ACC112 (cell line): ENCODE results near the gene TMEM9.

Experiments
- H2AFZ ChIP-seq: fragments of 200-600 bp; sonication (generic); one replicate; pipeline ENCODE4 v1.6.0; 2017; ENCODE audit warnings: antibody characterized with exemption, low read length; ENCODE audit not compliant: unreplicated experiment
- H3K27ac ChIP-seq: fragments of 200-600 bp; sonication (generic); 2 replicates; pipeline ENCODE4 v1.5.1; 2014; ENCODE audit warnings: low read depth, mild to moderate bottlenecking, antibody characterized with exemption, low read length, moderate library complexity
- H3K27me3 ChIP-seq: fragments of 200-600 bp; sonication (generic); 2 replicates; pipeline ENCODE4 v1.6.1; 2014; ENCODE audit warnings: mild to moderate bottlenecking, antibody characterized with exemption, low read length, moderate library complexity, mixed read lengths; ENCODE audit not compliant: insufficient read depth
- H3K36me3 ChIP-seq: fragments of 200-600 bp; sonication (generic); 2 replicates; pipeline ENCODE4 v1.6.1; 2016; ENCODE audit warnings: mild to moderate bottlenecking, antibody characterized with exemption, low read length, moderate library complexity, mixed read lengths; ENCODE audit not compliant: insufficient read depth
- H3K4me1 ChIP-seq: fragments of 200-600 bp; sonication (generic); one replicate; pipeline ENCODE4 v1.6.1; 2016; ENCODE audit warnings: low read length, mixed read lengths; ENCODE audit not compliant: insufficient read depth, unreplicated experiment, control insufficient read depth
- H3K4me3 ChIP-seq: fragments of 200-600 bp; sonication (generic); 2 replicates; pipeline ENCODE4 v1.5.1; 2014; ENCODE audit warnings: mild to moderate bottlenecking, low read depth, low read length
- H3K79me2 ChIP-seq: fragments of 200-600 bp; sonication (generic); one replicate; pipeline ENCODE4 v1.6.0; 2016; ENCODE audit warnings: low read length; ENCODE audit not compliant: control insufficient read depth, unreplicated experiment, insufficient read depth

Gene TMEM9

GRCh38 chr1:201173736-201174135 lies 19.5 kb upstream of the TMEM9 start:
- no peak overlapping the region for H3K27ac ChIP-seq
- peaks cover under 1% of the 10 kb centered on the region; the same call in 1 of the 2 replicates for H3K27me3 ChIP-seq
- no peaks in the 10 kb centered on the region for H3K79me2 ChIP-seq
- no peak overlapping the region for H3K4me3 ChIP-seq
- H3K4me1 ChIP-seq: peaks cover 5% of the 10 kb centered on the region
- no peak overlapping the region for H2AFZ ChIP-seq
- H3K36me3 ChIP-seq: no peaks in the 10 kb centered on the region

- no peak overlapping the region for H3K4me3 ChIP-seq
- H3K79me2 ChIP-seq: no peaks in the 10 kb centered on the region
- peaks cover 5% of the 10 kb centered on the region for H3K4me1 ChIP-seq
- no peaks in the 10 kb centered on the region for H3K27me3 ChIP-seq
- no peak overlapping the region for H3K27ac ChIP-seq
- H2AFZ ChIP-seq: no peak overlapping the region
- no peaks in the 10 kb centered on the region for H3K36me3 ChIP-seq
Measured at GRCh38 chr1:201172999-201173610, 18.8 kb upstream of the TMEM9 start.

- H2AFZ ChIP-seq: no peak overlapping the region
Measured at GRCh38 chr1:201172326-201172725, 18.1 kb upstream of the TMEM9 start.

GRCh38 chr1:201171063-201172036 lies 17.1 kb upstream of the TMEM9 start:
- peaks cover 5% of the 10 kb centered on the region for H3K4me1 ChIP-seq
- H3K4me3 ChIP-seq: peak overlapping the region; percentile 76
- H3K36me3 ChIP-seq: no peaks in the 10 kb centered on the region
- H3K27me3 ChIP-seq: no peaks in the 10 kb centered on the region
- no peaks in the 10 kb centered on the region for H3K79me2 ChIP-seq
- peak overlapping the region; percentile 75 for H2AFZ ChIP-seq
- no peak overlapping the region for H3K27ac ChIP-seq

More at GRCh38 chr1:201172326-201172725, 18.1 kb upstream of the TMEM9 start:
- H3K4me1 ChIP-seq: peaks cover 5% of the 10 kb centered on the region
- H3K79me2 ChIP-seq: no peaks in the 10 kb centered on the region
- no peaks in the 10 kb centered on the region for H3K36me3 ChIP-seq
- H3K27me3 ChIP-seq: no peaks in the 10 kb centered on the region
- no peak overlapping the region for H3K27ac ChIP-seq
- no peak overlapping the region for H3K4me3 ChIP-seq

- Histone ChIP-seq H3K4me1 (peaks cover 5% of the 10 kb centered on the region), H3K27ac (no peak overlapping the region), H3K27me3 (no peaks in the 10 kb centered on the region), H3K4me3 (peak overlapping the region; percentile 76), H3K36me3 (no peaks in the 10 kb centered on the region), H2AFZ (peak overlapping the region; percentile 75), H3K79me2 (no peaks in the 10 kb centered on the region)
Measured at GRCh38 chr1:201170533-201171062, 16.3 kb upstream of the TMEM9 start.

- Histone ChIP-seq H3K36me3 (no peaks in the 10 kb centered on the region), H3K4me1 (peaks cover 5% of the 10 kb centered on the region), H2AFZ (no peak overlapping the region), H3K27ac (no peak overlapping the region), H3K27me3 (no peaks in the 10 kb centered on the region), H3K4me3 (peak overlapping the region; percentile 15), H3K79me2 (no peaks in the 10 kb centered on the region)
Measured at GRCh38 chr1:201169971-201170532, 15.8 kb upstream of the TMEM9 start.

GRCh38 chr1:201169203-201169602 lies 14.9 kb upstream of the TMEM9 start:
- Histone ChIP-seq H3K36me3 (no peaks in the 10 kb centered on the region), H3K4me1 (peaks cover 5% of the 10 kb centered on the region), H3K27me3 (0 out of 2 replicates have a peak, but pooled peaks cover 6% of the 10 kb centered on the region), H2AFZ (no peak overlapping the region), H3K4me3 (no peak overlapping the region), H3K27ac (no peak overlapping the region), H3K79me2 (no peaks in the 10 kb centered on the region)

GRCh38 chr1:201167041-201167991 lies 13.0 kb upstream of the TMEM9 start:
- Histone ChIP-seq H3K4me3 (no peak overlapping the region), H3K79me2 (no peaks in the 10 kb centered on the region), H3K36me3 (no peaks in the 10 kb centered on the region), H2AFZ (no peak overlapping the region), H3K27ac (no peak overlapping the region), H3K4me1 (peaks cover 5% of the 10 kb centered on the region), H3K27me3 (0 out of 2 replicates have a peak, but pooled peaks cover 7% of the 10 kb centered on the region)

- Histone ChIP-seq H3K4me3 (no peak overlapping the region), H3K27ac (no peak overlapping the region), H3K4me1 (no peaks in the 10 kb centered on the region), H3K36me3 (no peaks in the 10 kb centered on the region), H3K79me2 (no peaks in the 10 kb centered on the region), H2AFZ (no peak overlapping the region), H3K27me3 (peaks cover 12% of the 10 kb centered on the region; the same call in 1 of the 2 replicates)
Measured at GRCh38 chr1:201164645-201165044, 10.4 kb upstream of the TMEM9 start.
